ENCODE results near the gene ICAM2.

Gene ICAM2

GRCh38 chr17:64016231-64016784 is 4.1 kb downstream of the ICAM2 start:
- H3K27ac ChIP-seq (ENCODE audit: low read depth, low read length), result no peak overlapping the region
- H3K4me1 ChIP-seq (ENCODE audit: control insufficient read depth, low read length), result peaks cover 70% of the 10 kb centered on the region
- 0 out of 2 replicates have a peak, but pooled peaks cover 4% of the 10 kb centered on the region for H4K20me1 ChIP-seq (ENCODE audit: control insufficient read depth, insufficient read depth, low read depth, low read length)
- H3K9me3 ChIP-seq (ENCODE audit: control insufficient read depth, insufficient read depth, low read length), result no peaks in the 10 kb centered on the region
- H3K27me3 ChIP-seq (ENCODE audit: control insufficient read depth, low read length), result no peaks in the 10 kb centered on the region
- no peaks in the 10 kb centered on the region for H3K36me3 ChIP-seq (ENCODE audit: control insufficient read depth, low read length)
- peak overlapping the region; percentile 77 for H3K4me2 ChIP-seq (ENCODE audit: low read length)
- no peaks in the 10 kb centered on the region for H3K9me2 ChIP-seq (replicated peaks; ENCODE audit: control insufficient read depth, low read length)
- TF ChIP-seq, protein P1, sequence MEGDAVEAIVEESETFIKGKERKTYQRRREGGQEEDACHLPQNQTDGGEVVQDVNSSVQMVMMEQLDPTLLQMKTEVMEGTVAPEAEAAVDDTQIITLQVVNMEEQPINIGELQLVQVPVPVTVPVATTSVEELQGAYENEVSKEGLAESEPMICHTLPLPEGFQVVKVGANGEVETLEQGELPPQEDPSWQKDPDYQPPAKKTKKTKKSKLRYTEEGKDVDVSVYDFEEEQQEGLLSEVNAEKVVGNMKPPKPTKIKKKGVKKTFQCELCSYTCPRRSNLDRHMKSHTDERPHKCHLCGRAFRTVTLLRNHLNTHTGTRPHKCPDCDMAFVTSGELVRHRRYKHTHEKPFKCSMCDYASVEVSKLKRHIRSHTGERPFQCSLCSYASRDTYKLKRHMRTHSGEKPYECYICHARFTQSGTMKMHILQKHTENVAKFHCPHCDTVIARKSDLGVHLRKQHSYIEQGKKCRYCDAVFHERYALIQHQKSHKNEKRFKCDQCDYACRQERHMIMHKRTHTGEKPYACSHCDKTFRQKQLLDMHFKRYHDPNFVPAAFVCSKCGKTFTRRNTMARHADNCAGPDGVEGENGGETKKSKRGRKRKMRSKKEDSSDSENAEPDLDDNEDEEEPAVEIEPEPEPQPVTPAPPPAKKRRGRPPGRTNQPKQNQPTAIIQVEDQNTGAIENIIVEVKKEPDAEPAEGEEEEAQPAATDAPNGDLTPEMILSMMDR (IDR thresholded peaks at IDR 0.05; ENCODE audit: low read depth, low read length, poor library complexity, severe bottlenecking), result peak; percentile 36
- no peak for TF ChIP-seq EZH2phosphoT487 (IDR thresholded peaks at IDR 0.05; ENCODE audit: borderline replicate concordance, low read length)
- H3K4me3 ChIP-seq (ENCODE audit: low read length), result peak overlapping the region; percentile 44
- peaks cover 58% of the 10 kb centered on the region for H3K79me2 ChIP-seq (ENCODE audit: control insufficient read depth, low read length)
- H3F3A ChIP-seq (ENCODE audit: control insufficient read depth, insufficient read depth), result peaks cover 19% of the 10 kb centered on the region

- Histone ChIP-seq H3K4me2 (ENCODE audit: low read length) (0 out of 2 replicates have a peak overlapping the region, but pooled peaks have one; percentile 14), H3F3A (ENCODE audit: control insufficient read depth, insufficient read depth) (peaks cover 19% of the 10 kb centered on the region), H3K27me3 (ENCODE audit: control insufficient read depth, low read length) (no peaks in the 10 kb centered on the region), H3K9me2 (replicated peaks; ENCODE audit: control insufficient read depth, low read length) (no peaks in the 10 kb centered on the region), H3K4me1 (ENCODE audit: control insufficient read depth, low read length) (peaks cover 62% of the 10 kb centered on the region), H3K9me3 (ENCODE audit: control insufficient read depth, insufficient read depth, low read length) (no peaks in the 10 kb centered on the region), H3K4me3 (ENCODE audit: low read length) (no peak overlapping the region), H3K79me2 (ENCODE audit: control insufficient read depth, low read length) (peaks cover 58% of the 10 kb centered on the region), H4K20me1 (ENCODE audit: control insufficient read depth, insufficient read depth, low read depth, low read length) (0 out of 2 replicates have a peak, but pooled peaks cover 4% of the 10 kb centered on the region), H3K36me3 (ENCODE audit: control insufficient read depth, low read length) (no peaks in the 10 kb centered on the region), H3K27ac (ENCODE audit: low read depth, low read length) (no peak overlapping the region)
- no peak for TF ChIP-seq EZH2phosphoT487 (IDR thresholded peaks at IDR 0.05; ENCODE audit: borderline replicate concordance, low read length)
- TF ChIP-seq, protein P1 (IDR thresholded peaks at IDR 0.05; ENCODE audit: low read depth, low read length, poor library complexity, severe bottlenecking), result no peak
Observed at GRCh38 chr17:64015447-64015846, 5.0 kb downstream of the ICAM2 start.

- H3F3A ChIP-seq (ENCODE audit: control insufficient read depth, insufficient read depth), result no peaks in the 10 kb centered on the region
- H4K20me1 ChIP-seq (ENCODE audit: control insufficient read depth, insufficient read depth, low read depth, low read length), result 0 out of 2 replicates have a peak, but pooled peaks cover 4% of the 10 kb centered on the region
- H3K36me3 ChIP-seq (ENCODE audit: control insufficient read depth, low read length), result peaks cover 3% of the 10 kb centered on the region; the same call in 1 of the 2 replicates
- peaks cover 18% of the 10 kb centered on the region for H3K79me2 ChIP-seq (ENCODE audit: control insufficient read depth, low read length)
- no peaks in the 10 kb centered on the region for H3K27me3 ChIP-seq (ENCODE audit: control insufficient read depth, low read length)
- no peaks in the 10 kb centered on the region for H3K9me3 ChIP-seq (ENCODE audit: control insufficient read depth, insufficient read depth, low read length)
- H3K4me2 ChIP-seq (ENCODE audit: low read length), result no peak overlapping the region
- no peak overlapping the region for H3K4me3 ChIP-seq (ENCODE audit: low read length)
- TF ChIP-seq EZH2phosphoT487 (IDR thresholded peaks at IDR 0.05; ENCODE audit: borderline replicate concordance, low read length), result no peak
- TF ChIP-seq, protein P1 (IDR thresholded peaks at IDR 0.05; ENCODE audit: low read depth, low read length, poor library complexity, severe bottlenecking), result no peak
- no peaks in the 10 kb centered on the region for H3K9me2 ChIP-seq (replicated peaks; ENCODE audit: control insufficient read depth, low read length)
- H3K27ac ChIP-seq (ENCODE audit: low read depth, low read length), result no peak overlapping the region
- peaks cover 15% of the 10 kb centered on the region for H3K4me1 ChIP-seq (ENCODE audit: control insufficient read depth, low read length)
Observed at GRCh38 chr17:64009571-64010402, 10.6 kb downstream of the ICAM2 start.
